Stomach (tissue), 9 donors: ENCODE data around the gene RPL22L1. TPM values are rescaled to one million over a fixed set of nuclear protein-coding genes. Genes with fewer than 3 reads are reported as not detected.

ENCODE experiments used
- DNase-seq, 2 donors: peaks; one replicate each; pipeline versions ENCODE4 v3.0.0 to v3.0.0-alpha.2; 2013 to 2019
- H3K27ac ChIP-seq, 5 donors: fragments of 200-600 bp in 4 of 5; sonication (generic) in 4 of 5; one replicate each; pipeline ENCODE4 v1.5.1; 2013 to 2019; ENCODE audit warnings: mild to moderate bottlenecking in 1 of 5, moderate library complexity in 1 of 5
- H3K27me3 ChIP-seq, 3 donors: fragments of 200-600 bp; sonication (generic); one replicate each; pipeline ENCODE4 v1.5.1; 2017 to 2019; ENCODE audit warnings: mixed run types in 1 of 3
- H3K36me3 ChIP-seq, 4 donors: fragments of 200-600 bp; sonication (generic); 1 replicate in 3 of 4; 2 replicates in 1 of 4; pipeline ENCODE4 v1.5.1; 2016 to 2019
- H3K4me1 ChIP-seq, 4 donors: fragments of 200-600 bp; sonication (generic); one replicate each; pipeline ENCODE4 v1.5.1; 2016 to 2019
- H3K4me3 ChIP-seq, 4 donors: fragments of 200-600 bp; sonication (generic) in 3 of 4; one replicate each; pipeline ENCODE4 v1.5.1; 2016 to 2019; ENCODE audit warnings: mild to moderate bottlenecking in 1 of 4
- H3K9me3 ChIP-seq, 4 donors: fragments of 200-600 bp; sonication (generic); one replicate each; pipeline ENCODE4 v1.5.1; 2016 to 2019
- EP300 ChIP-seq: sonication (generic); formaldehyde crosslinking; IDR thresholded peaks from one replicate; pipeline ENCODE4 v1.6.1; 2017; ENCODE audit warnings: antibody characterized with exemption
- POLR2A ChIP-seq, 4 donors: fragments of 450-650 bp; IDR thresholded peaks; one replicate each; pipeline ENCODE4 v1.6.1; 2016; ENCODE audit warnings: antibody characterized with exemption in 4 of 4, control low read depth in 2 of 4, mild to moderate bottlenecking in 1 of 4, moderate library complexity in 1 of 4
- POLR2AphosphoS5 ChIP-seq, 3 donors: sonication (generic); formaldehyde crosslinking; IDR thresholded peaks; one replicate each; pipeline ENCODE4 v1.6.1; 2016; ENCODE audit warnings: antibody characterized with exemption in 3 of 3
- WGBS, 5 donors: extraction: QIAGEN DNeasy Blood & Tissue Kit in 3 of 5; methylation state at CpG; one replicate each; pipeline versions ENCODE4 v1.1.5 to v1.1.7; 2013 to 2018; 5-methylcytosine and 5-hydroxymethylcytosine counted together
- intact Hi-C: fragments of 100-400 bp; cut with DNase I; formaldehyde crosslinking; loops from one replicate; pipeline ENCODE4 v1.15.1; 2023; ENCODE audit warnings: low total_unique reads
- polyA plus RNA-seq, 3 donors: library from polyadenylated mRNA; stranded (reverse); fragments of 200-250 nt; gene quantifications; one replicate each; pipeline ENCODE4 v1.2.3, GENCODE V29; 2013
- total RNA-seq, 5 donors: library from RNA; depleted of rRNA; stranded (reverse); fragments of >200 nt; gene quantifications; one replicate each; pipeline versions ENCODE4 v1.1.0 to v1.2.3, GENCODE V29; 2014 to 2016
- TF ChIP-seq, protein P1 (sequence below), 7 experiments: fragments of 450-650 bp in 4 of 7; fragments of 200-600 bp in 3 of 7; sonication (generic) in 3 of 7; IDR thresholded peaks; one replicate each; pipeline ENCODE4 v1.5.1; 2016 to 2019; ENCODE audit warnings: antibody characterized with exemption in 7 of 7, control low read depth in 2 of 7, mild to moderate bottlenecking in 1 of 7
- donor health status: healthy with polysubstance abuse.
- donor health status: Bipolar disorder and iron deficiency.
- donor health status: healthy.

RPL22L1 gene
- total and polyA plus RNA-seq, 8 donors, result 22.2 to 162 (median 57.8) TPM; not detected in 1

DNA sequence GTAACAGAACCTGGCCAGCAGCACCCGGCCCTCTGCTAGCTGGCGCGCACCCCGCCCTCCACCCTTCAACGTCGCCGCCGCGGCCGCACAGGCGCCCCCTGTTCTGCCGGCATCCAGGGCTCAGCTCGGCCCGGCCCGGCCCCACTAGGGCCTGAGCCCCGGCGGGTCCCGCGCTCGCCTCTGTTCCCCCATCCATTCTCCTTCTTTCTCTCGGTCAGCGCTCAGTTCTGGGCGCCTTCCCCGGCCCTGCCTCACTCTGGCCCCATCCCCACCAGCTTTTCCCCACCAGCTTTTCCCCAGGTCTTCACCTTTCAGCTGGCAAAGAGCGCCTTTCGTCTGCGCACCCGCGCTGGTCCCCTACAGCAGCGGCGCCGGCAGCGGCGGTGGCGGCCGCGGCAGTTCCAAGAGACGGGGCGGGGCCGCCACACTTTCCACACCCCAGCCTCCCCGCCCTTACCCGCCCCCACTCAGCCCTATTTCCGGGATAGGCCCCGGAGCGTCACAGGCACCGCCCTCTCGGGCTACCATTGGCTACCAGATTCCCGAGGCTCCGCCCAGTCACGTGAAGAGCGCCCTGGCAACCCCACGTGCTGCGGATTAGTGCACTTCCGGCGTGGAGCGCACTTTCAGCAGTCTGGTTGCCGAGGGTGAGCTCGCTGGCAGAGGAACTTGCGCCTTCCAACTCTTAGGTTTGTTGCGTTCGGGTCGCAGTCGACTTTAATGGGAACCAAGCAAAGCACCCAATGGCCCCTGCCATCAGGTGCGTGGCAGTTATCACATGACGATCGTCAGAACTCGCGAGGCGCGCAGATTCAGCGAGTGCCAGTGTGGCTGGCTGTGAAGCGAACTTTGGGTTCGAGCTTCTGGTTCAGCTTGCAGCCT, 38.5 kb upstream of the RPL22L1 start, which contains the start of gene EIF5A2:
Gene EIF5A2, minus strand, starts transcription at position 403 of the 882 bp plus-strand sequence. CDS start 831 bp downstream, outside the sequence.
- 10 to 18% (median 13%) methylated on average over 58 to 73 of the region's 73 CpGs for WGBS, 5 donors
- Histone ChIP-seq H3K27ac (peak within 1 kb of the TSS; percentile 76 to 85 (median 78)), H3K9me3 (peaks cover 0 to 26% (median 20%) of the 10 kb centered on the region in 4 donors), H3K4me1 (peaks cover 5 to 22% (median 14%) of the 10 kb centered on the region in 4 donors), H3K27me3 (peaks cover 0 to 5% (median 0%) of the 10 kb centered on the region in 3 donors), H3K4me3 (peak within 1 kb of the TSS; percentile 59 to 79 (median 73)), H3K36me3 (no peaks in the 10 kb centered on the region)
- peak; percentile 90 to 98 for DNase-seq
- TF ChIP-seq POLR2AphosphoS5 (IDR thresholded peaks at IDR 0.05) (peak in 2 of 3 donors; percentile 38 to 84), EP300 (no peak), POLR2A (IDR thresholded peaks at IDR 0.05) (peak in 1 of 4 donors; percentile 44)
- TF ChIP-seq, protein P1, sequence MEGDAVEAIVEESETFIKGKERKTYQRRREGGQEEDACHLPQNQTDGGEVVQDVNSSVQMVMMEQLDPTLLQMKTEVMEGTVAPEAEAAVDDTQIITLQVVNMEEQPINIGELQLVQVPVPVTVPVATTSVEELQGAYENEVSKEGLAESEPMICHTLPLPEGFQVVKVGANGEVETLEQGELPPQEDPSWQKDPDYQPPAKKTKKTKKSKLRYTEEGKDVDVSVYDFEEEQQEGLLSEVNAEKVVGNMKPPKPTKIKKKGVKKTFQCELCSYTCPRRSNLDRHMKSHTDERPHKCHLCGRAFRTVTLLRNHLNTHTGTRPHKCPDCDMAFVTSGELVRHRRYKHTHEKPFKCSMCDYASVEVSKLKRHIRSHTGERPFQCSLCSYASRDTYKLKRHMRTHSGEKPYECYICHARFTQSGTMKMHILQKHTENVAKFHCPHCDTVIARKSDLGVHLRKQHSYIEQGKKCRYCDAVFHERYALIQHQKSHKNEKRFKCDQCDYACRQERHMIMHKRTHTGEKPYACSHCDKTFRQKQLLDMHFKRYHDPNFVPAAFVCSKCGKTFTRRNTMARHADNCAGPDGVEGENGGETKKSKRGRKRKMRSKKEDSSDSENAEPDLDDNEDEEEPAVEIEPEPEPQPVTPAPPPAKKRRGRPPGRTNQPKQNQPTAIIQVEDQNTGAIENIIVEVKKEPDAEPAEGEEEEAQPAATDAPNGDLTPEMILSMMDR (IDR thresholded peaks at IDR 0.05), result no peak
- intact Hi-C loops, result no loop called here

GRCh38 chr3:170907637-170908234, 37.7 kb upstream of the RPL22L1 start:
- Histone ChIP-seq H3K36me3 (no peaks in the 10 kb centered on the region), H3K4me3 (peak overlapping the region; percentile 59 to 79 (median 73)), H3K9me3 (peaks cover 0 to 26% (median 20%) of the 10 kb centered on the region in 4 donors), H3K4me1 (peaks cover 5 to 22% (median 14%) of the 10 kb centered on the region in 4 donors), H3K27ac (peak overlapping the region; percentile 76 to 85 (median 78)), H3K27me3 (peaks cover 0 to 5% (median 0%) of the 10 kb centered on the region in 3 donors)
- intact Hi-C loops, result no loop called here
- no peak for DNase-seq
- 8 to 21% (median 10%) methylated on average over 13 to 33 of the region's 33 CpGs for WGBS, 5 donors
- TF ChIP-seq POLR2AphosphoS5 (IDR thresholded peaks at IDR 0.05), result no peak
- no peak for TF ChIP-seq EP300
- no peak for TF ChIP-seq POLR2A (IDR thresholded peaks at IDR 0.05)
- TF ChIP-seq, protein P1 (IDR thresholded peaks at IDR 0.05), result no peak

GRCh38 chr3:170905862-170906261, 35.9 kb upstream of the RPL22L1 start:
- peaks cover 5 to 22% (median 14%) of the 10 kb centered on the region in 4 donors for H3K4me1 ChIP-seq
- peaks cover 0 to 5% (median 0%) of the 10 kb centered on the region in 3 donors for H3K27me3 ChIP-seq
- H3K4me3 ChIP-seq, result no peak overlapping the region
- 60 to 71% (median 65%) methylated on average over 2 of the region's 2 CpGs for WGBS, 5 donors
- TF ChIP-seq EP300 (no peak), POLR2A (IDR thresholded peaks at IDR 0.05) (no peak), POLR2AphosphoS5 (IDR thresholded peaks at IDR 0.05) (no peak)
- TF ChIP-seq, protein P1 (IDR thresholded peaks at IDR 0.05), result no peak
- H3K27ac ChIP-seq, result no peak overlapping the region
- H3K36me3 ChIP-seq, result no peaks in the 10 kb centered on the region
- intact Hi-C loops, result no loop called here
- H3K9me3 ChIP-seq, result peaks cover 0 to 23% (median 14%) of the 10 kb centered on the region in 4 donors
- DNase-seq, result no peak

DNA sequence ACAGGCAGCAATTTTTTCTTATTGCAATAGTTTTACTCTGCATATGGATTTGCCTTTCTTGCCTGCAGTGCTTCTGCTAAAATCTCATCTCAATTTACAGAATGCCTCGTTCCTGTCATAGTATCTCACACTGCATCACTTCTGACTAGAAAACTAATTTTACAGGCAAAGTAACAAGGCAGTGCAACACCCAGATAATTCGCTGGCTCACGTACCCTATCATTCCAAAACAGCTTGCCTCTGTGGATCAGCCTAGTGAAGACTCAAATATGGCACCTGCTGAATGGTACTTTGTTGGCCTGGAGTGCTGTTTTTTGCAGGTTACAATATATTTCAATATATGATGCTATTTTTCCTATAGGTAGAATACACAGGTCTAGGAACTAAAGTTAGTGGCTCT, 33.1 kb upstream of the RPL22L1 start:
- H3K27ac ChIP-seq, result no peak overlapping the region
- H3K9me3 ChIP-seq, result no peaks in the 10 kb centered on the region
- TF ChIP-seq POLR2A (IDR thresholded peaks at IDR 0.05), result no peak
- TF ChIP-seq, protein P1 (IDR thresholded peaks at IDR 0.05), result no peak
- TF ChIP-seq EP300, result no peak
- TF ChIP-seq POLR2AphosphoS5 (IDR thresholded peaks at IDR 0.05), result no peak
- intact Hi-C loops, result no loop called here
- H3K4me3 ChIP-seq, result no peak overlapping the region
- 94 to 97% (median 95%) methylated on average over 3 of the region's 3 CpGs for WGBS, 5 donors
- peaks cover 5 to 17% (median 10%) of the 10 kb centered on the region in 4 donors for H3K4me1 ChIP-seq
- peaks cover 0 to 2% (median 0%) of the 10 kb centered on the region in 3 donors for H3K27me3 ChIP-seq
- H3K36me3 ChIP-seq, result no peaks in the 10 kb centered on the region
- no peak for DNase-seq
